OCI-LY7 (cell line): ENCODE results near the gene PLEKHA6.

Source experiments
- CTCF ChIP-seq: fragments of 200-600 bp; sonication (generic); conservative IDR thresholded peaks from 2 replicates; pipeline ENCODE4 v1.5.1; 2014; ENCODE audit warnings: mild to moderate bottlenecking, antibody characterized with exemption, low read length, moderate library complexity, mixed read lengths
- EZH2phosphoT487 ChIP-seq: fragments of 200-600 bp; sonication (generic); IDR thresholded peaks from 2 replicates; pipeline ENCODE4 v1.6.1; 2018; ENCODE audit warnings: low read depth, borderline replicate concordance, mild to moderate bottlenecking, mixed run types, antibody characterized with exemption, low read length, moderate library complexity, mixed read lengths

DNA sequence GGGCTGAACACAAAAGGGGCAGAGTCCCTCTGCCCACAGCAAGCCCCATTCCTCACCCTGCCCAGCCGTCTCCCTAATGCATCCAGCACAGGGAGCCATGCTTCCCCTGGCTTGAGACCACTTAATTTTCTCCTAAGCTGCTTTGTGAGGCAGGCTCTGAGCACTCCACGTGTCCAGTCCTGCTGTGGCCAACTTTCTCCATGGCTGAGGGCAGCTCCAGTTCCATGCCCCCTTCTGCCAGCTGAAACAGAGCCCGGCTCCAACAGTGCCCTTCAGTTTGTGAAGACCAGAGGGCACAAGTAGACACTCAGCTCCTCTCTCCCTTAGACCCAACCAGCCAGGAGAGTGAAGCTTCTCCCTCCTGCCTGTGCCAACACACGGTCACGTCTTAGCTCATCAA is 33.8 kb downstream of the PLEKHA6 start:
- no peak for TF ChIP-seq CTCF
- TF ChIP-seq EZH2phosphoT487, result no peak
